Neural progenitor cell (in vitro differentiated cells): Measurements from ENCODE around the gene TLR10. TPM values are rescaled to one million over a fixed set of nuclear protein-coding genes. Genes with fewer than 3 reads are reported as not detected.

Experiments
- DNase-seq: peaks from one replicate; pipeline ENCODE4 v3.0.0-alpha.2; 2016; ENCODE audit warnings: low spot score
- H2AFZ ChIP-seq: fragments of 200-600 bp; sonication (generic); replicated peaks from 2 replicates; pipeline ENCODE4 v1.6.1; 2016; ENCODE audit warnings: antibody characterized with exemption
- H3F3A ChIP-seq: fragments of 200-600 bp; sonication (generic); 2 replicates; pipeline ENCODE4 v1.6.1; 2016; ENCODE audit warnings: antibody characterized with exemption, low read depth
- H3K27ac ChIP-seq: fragments of 200-600 bp; sonication (generic); 2 replicates; pipeline ENCODE4 v1.5.1; 2016; ENCODE audit warnings: mild to moderate bottlenecking
- H3K27me3 ChIP-seq: fragments of 200-600 bp; sonication (generic); 2 replicates; pipeline ENCODE4 v1.6.1; 2016; ENCODE audit warnings: mild to moderate bottlenecking, moderate library complexity
- H3K36me3 ChIP-seq: fragments of 200-600 bp; sonication (generic); 2 replicates; pipeline ENCODE4 v1.5.1; 2016
- H3K4me1 ChIP-seq: fragments of 200-600 bp; sonication (generic); 2 replicates; pipeline ENCODE4 v1.6.1; 2016; ENCODE audit warnings: mixed run types
- H3K4me2 ChIP-seq: fragments of 200-600 bp; sonication (generic); 2 replicates; pipeline ENCODE4 v1.6.1; 2016
- H3K4me3 ChIP-seq: fragments of 200-600 bp; sonication (generic); 2 replicates; pipeline ENCODE4 v1.5.1; 2016
- H3K79me2 ChIP-seq: fragments of 200-600 bp; sonication (generic); 2 replicates; pipeline ENCODE4 v1.6.1; 2016; ENCODE audit warnings: low read depth
- H3K9ac ChIP-seq: fragments of 200-600 bp; sonication (generic); 2 replicates; pipeline ENCODE4 v1.6.1; 2016
- H3K9me3 ChIP-seq: fragments of 200-600 bp; sonication (generic); 2 replicates; pipeline ENCODE4 v1.5.1; 2016; ENCODE audit warnings: low read depth
- H4K20me1 ChIP-seq: fragments of 200-600 bp; sonication (generic); 2 replicates; pipeline ENCODE4 v1.6.1; 2016; ENCODE audit warnings: low read depth
- H3K27ac Mint-ChIP-seq: 3 replicates; pipeline ENCODE4 v1.8.0; 2021; ENCODE audit warnings: mixed read lengths
- H3K27me3 Mint-ChIP-seq: 2 replicates; pipeline ENCODE4 v1.8.0; 2022; ENCODE audit warnings: low read depth, mild to moderate bottlenecking, inconsistent platforms, moderate library complexity, mixed read lengths; ENCODE audit not compliant: insufficient read depth
- H3K36me3 Mint-ChIP-seq: 3 replicates; pipeline ENCODE4 v1.8.0; 2021; ENCODE audit warnings: mixed read lengths
- H3K4me1 Mint-ChIP-seq: 3 replicates; pipeline ENCODE4 v1.8.0; 2021; ENCODE audit warnings: mixed read lengths
- H3K4me3 Mint-ChIP-seq: 3 replicates; pipeline ENCODE4 v1.8.0; 2021; ENCODE audit warnings: mild to moderate bottlenecking, moderate library complexity, mixed read lengths
- H3K9me3 Mint-ChIP-seq: 3 replicates; pipeline ENCODE4 v1.8.0; 2020; ENCODE audit warnings: mixed read lengths
- EZH2 ChIP-seq: fragments of 200-600 bp; sonication (generic); IDR thresholded peaks from 2 replicates; pipeline ENCODE4 v1.6.1; 2017; ENCODE audit warnings: antibody characterized with exemption, mild to moderate bottlenecking, moderate library complexity
- EZH2phosphoT487 ChIP-seq: fragments of 200-600 bp; sonication (generic); IDR thresholded peaks from 2 replicates; pipeline ENCODE4 v1.6.1; 2017; ENCODE audit warnings: antibody characterized with exemption
- total RNA-seq: library from RNA; depleted of rRNA; stranded (reverse); fragments of >200 nt; gene quantifications from 2 replicates; pipeline ENCODE4 v1.2.3, GENCODE V29; 2015; ENCODE audit warnings: low replicate concordance
- TF ChIP-seq, protein P1 (sequence below): fragments of 200-600 bp; sonication (generic); IDR thresholded peaks from 2 replicates; pipeline ENCODE4 v1.5.1; 2017; ENCODE audit warnings: antibody characterized with exemption, mild to moderate bottlenecking

TLR10 gene
- total RNA-seq, 1 donor from 2014 or later = not detected

DNA sequence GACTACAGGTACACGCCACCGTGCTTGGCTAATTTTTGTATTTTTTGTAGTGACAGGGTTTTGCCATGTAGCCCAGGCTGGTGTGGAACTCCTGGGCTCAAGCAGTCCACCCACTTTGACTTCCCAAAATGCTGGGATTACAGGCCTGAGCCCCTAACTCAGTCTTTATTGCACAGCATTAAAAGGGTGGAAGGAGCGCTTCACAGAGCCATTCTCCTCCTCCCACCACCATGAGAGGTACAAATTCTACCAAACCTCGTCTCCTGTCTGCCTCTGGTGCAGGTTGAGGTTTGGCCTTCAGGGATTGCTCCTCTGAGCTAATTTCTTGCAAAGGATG lies 52.3 kb downstream of the TLR10 start:
- Histone ChIP-seq H3K79me2 (no peaks in the 10 kb centered on the region), H3K9ac (no peak overlapping the region), H3F3A (no peaks in the 10 kb centered on the region), H3K27ac (no peak overlapping the region), H3K4me1 (no peaks in the 10 kb centered on the region), H3K9me3 (no peaks in the 10 kb centered on the region), H3K36me3 (no peaks in the 10 kb centered on the region), H2AFZ (peak overlapping the region; percentile 9), H3K4me3 (no peak overlapping the region), H3K4me2 (no peak overlapping the region), H3K27me3 (no peaks in the 10 kb centered on the region), H4K20me1 (no peaks in the 10 kb centered on the region)
- no peak for DNase-seq
- TF ChIP-seq EZH2phosphoT487 (no peak), EZH2 (no peak)
- TF ChIP-seq, protein P1, sequence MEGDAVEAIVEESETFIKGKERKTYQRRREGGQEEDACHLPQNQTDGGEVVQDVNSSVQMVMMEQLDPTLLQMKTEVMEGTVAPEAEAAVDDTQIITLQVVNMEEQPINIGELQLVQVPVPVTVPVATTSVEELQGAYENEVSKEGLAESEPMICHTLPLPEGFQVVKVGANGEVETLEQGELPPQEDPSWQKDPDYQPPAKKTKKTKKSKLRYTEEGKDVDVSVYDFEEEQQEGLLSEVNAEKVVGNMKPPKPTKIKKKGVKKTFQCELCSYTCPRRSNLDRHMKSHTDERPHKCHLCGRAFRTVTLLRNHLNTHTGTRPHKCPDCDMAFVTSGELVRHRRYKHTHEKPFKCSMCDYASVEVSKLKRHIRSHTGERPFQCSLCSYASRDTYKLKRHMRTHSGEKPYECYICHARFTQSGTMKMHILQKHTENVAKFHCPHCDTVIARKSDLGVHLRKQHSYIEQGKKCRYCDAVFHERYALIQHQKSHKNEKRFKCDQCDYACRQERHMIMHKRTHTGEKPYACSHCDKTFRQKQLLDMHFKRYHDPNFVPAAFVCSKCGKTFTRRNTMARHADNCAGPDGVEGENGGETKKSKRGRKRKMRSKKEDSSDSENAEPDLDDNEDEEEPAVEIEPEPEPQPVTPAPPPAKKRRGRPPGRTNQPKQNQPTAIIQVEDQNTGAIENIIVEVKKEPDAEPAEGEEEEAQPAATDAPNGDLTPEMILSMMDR = no peak
- Mint-ChIP-seq H3K4me1 (peaks cover 13% of the 10 kb centered on the region), H3K27me3 (peaks cover 13% of the 10 kb centered on the region), H3K4me3 (no peak overlapping the region), H3K9me3 (peaks cover 15% of the 10 kb centered on the region), H3K27ac (no peak overlapping the region), H3K36me3 (peaks cover 8% of the 10 kb centered on the region)

DNA sequence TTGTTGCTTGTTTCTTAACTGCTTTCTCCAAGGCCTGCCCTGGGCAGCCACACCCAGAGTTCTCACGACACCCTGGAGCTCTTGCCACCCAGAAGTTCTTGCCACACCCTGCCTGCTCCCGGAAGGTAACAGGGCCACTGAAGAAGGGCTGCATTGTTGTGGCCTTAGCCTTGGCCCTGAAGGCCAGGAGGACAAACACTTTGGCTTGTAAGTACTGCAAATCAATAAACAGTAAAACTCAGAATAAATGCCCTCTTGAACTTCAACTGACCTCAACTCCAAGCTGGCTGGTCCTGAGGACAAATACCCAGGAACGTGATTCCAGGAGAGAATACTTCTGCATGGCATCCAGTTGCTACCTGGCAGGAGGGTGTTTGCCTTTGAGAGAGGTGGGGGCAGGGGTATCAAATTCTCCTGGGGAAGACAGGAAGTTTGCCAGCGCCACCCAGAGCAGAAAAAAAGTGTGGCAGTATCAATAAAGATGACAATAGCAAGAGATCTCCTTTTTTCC lies 54.1 kb downstream of the TLR10 start:
- peak overlapping the region; percentile 87 for H3K27ac Mint-ChIP-seq
- peaks cover 12% of the 10 kb centered on the region for H3K27me3 Mint-ChIP-seq
- H3K9me3 Mint-ChIP-seq = peaks cover 10% of the 10 kb centered on the region
- Histone ChIP-seq H3K4me3 (no peak overlapping the region), H3K9me3 (no peaks in the 10 kb centered on the region), H4K20me1 (no peaks in the 10 kb centered on the region), H3K36me3 (no peaks in the 10 kb centered on the region), H3K4me1 (no peaks in the 10 kb centered on the region), H3F3A (no peaks in the 10 kb centered on the region), H3K4me2 (no peak overlapping the region), H3K27me3 (no peaks in the 10 kb centered on the region), H3K9ac (no peak overlapping the region), H3K27ac (no peak overlapping the region), H3K79me2 (no peaks in the 10 kb centered on the region), H2AFZ (no peak overlapping the region)
- no peak for DNase-seq
- peaks cover 21% of the 10 kb centered on the region for H3K4me1 Mint-ChIP-seq
- no peak overlapping the region for H3K4me3 Mint-ChIP-seq
- peaks cover 5% of the 10 kb centered on the region for H3K36me3 Mint-ChIP-seq
- TF ChIP-seq EZH2 = no peak
- TF ChIP-seq, protein P1 = peak; percentile 19

DNA sequence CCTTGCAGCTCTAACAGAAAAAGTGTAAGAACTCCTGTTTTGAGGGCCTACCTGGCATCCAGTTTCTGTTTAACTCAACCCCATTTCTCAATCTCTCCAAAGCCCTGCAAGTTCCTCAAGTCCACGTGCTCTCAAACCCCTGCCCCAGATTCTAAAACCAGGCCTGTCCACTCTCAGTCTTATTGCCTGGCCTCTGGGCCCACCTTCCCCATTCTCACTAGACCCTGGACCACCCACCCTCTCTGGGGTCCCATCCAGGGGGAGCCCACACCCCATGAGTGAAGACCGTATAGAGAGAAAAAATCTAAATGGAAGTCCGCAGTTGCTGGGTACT lies 58.3 kb downstream of the TLR10 start:
- no peak overlapping the region for H2AFZ ChIP-seq
- H3K9me3 Mint-ChIP-seq = no peaks in the 10 kb centered on the region
- no peaks in the 10 kb centered on the region for H4K20me1 ChIP-seq
- no peaks in the 10 kb centered on the region for H3K79me2 ChIP-seq
- H3K27ac Mint-ChIP-seq = no peak overlapping the region
- H3K27me3 ChIP-seq = no peaks in the 10 kb centered on the region
- no peak overlapping the region for H3K27ac ChIP-seq
- H3K4me3 ChIP-seq = no peak overlapping the region
- peak overlapping the region; percentile 50 for H3K4me3 Mint-ChIP-seq
- no peaks in the 10 kb centered on the region for H3K9me3 ChIP-seq
- no peak overlapping the region for H3K9ac ChIP-seq
- DNase-seq = no peak
- H3K36me3 Mint-ChIP-seq = no peaks in the 10 kb centered on the region
- H3K4me2 ChIP-seq = no peak overlapping the region
- no peak for TF ChIP-seq EZH2
- TF ChIP-seq EZH2phosphoT487 = no peak
- TF ChIP-seq, protein P1 = no peak
- H3F3A ChIP-seq = no peaks in the 10 kb centered on the region
- H3K36me3 ChIP-seq = no peaks in the 10 kb centered on the region
- peaks cover 5% of the 10 kb centered on the region for H3K27me3 Mint-ChIP-seq
- H3K4me1 ChIP-seq = no peaks in the 10 kb centered on the region
- peaks cover 18% of the 10 kb centered on the region for H3K4me1 Mint-ChIP-seq
